ENCODE data around the gene MMP13. TPM values are rescaled to one million over a fixed set of nuclear protein-coding genes. Genes with fewer than 3 reads are reported as not detected.

The MMP13 gene
- total RNA-seq, 1 experiment from 2014 or later = not detected

DNA sequence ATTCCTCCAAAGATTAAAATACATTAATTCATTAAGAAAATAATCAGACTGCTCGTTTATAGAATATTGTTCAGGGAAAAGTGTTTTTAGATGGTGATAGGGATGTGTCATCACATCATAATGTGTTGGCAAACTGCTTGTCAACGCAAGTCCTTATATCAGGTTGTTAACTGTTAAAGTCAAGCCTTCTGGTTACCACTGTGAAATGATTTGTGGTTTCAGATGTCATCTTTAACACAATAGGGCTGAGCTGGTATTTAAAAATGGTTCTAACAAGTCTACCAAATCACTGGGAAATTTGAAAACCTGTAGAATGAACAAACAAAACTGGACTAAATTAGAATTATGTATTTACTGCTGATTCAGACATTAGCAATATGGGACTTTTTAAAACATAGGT is 2.4 kb upstream of the MMP13 start:
- WGBS (ENCODE audit: extremely low coverage, insufficient read length, low lambda C conversion rate) = no CpG with 5 or more reads among the region's 2 CpGs

More for the DNA sequence above, 2.4 kb upstream of the MMP13 start:
- no peak overlapping the region for H3K27ac ChIP-seq (ENCODE audit: insufficient read length, low read depth, low read length)
- no peak overlapping the region for H3K9ac ChIP-seq (ENCODE audit: extremely low read depth, insufficient read length, low read length)
- no peak overlapping the region for H2BK120ac ChIP-seq (ENCODE audit: low read depth, low read length, poor library complexity, severe bottlenecking)
- Mint-ChIP-seq H3K9me3 (no peaks in the 10 kb centered on the region), H3K27me3 (ENCODE audit: low read depth) (no peaks in the 10 kb centered on the region), H3K4me3 (no peak overlapping the region), H3K27ac (no peak overlapping the region), H3K4me1 (peaks cover 6 to 7% of the 10 kb centered on the region in 2 experiments), H3K36me3 (ENCODE audit: insufficient read depth in 1 of 3, low read depth in 3 of 3) (no peaks in the 10 kb centered on the region)
- H3K9me3 ChIP-seq (ENCODE audit: control insufficient read depth, low read depth, low read length) = no peaks in the 10 kb centered on the region
- TF ChIP-seq, protein P1, sequence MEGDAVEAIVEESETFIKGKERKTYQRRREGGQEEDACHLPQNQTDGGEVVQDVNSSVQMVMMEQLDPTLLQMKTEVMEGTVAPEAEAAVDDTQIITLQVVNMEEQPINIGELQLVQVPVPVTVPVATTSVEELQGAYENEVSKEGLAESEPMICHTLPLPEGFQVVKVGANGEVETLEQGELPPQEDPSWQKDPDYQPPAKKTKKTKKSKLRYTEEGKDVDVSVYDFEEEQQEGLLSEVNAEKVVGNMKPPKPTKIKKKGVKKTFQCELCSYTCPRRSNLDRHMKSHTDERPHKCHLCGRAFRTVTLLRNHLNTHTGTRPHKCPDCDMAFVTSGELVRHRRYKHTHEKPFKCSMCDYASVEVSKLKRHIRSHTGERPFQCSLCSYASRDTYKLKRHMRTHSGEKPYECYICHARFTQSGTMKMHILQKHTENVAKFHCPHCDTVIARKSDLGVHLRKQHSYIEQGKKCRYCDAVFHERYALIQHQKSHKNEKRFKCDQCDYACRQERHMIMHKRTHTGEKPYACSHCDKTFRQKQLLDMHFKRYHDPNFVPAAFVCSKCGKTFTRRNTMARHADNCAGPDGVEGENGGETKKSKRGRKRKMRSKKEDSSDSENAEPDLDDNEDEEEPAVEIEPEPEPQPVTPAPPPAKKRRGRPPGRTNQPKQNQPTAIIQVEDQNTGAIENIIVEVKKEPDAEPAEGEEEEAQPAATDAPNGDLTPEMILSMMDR (conservative IDR thresholded peaks at IDR 0.05) = no peak
- no peaks in the 10 kb centered on the region for H4K20me1 ChIP-seq (ENCODE audit: control insufficient read depth, insufficient read depth, insufficient read length)
- H2BK12ac ChIP-seq (ENCODE audit: insufficient read length, low read depth, low read length) = no peak overlapping the region
- H3T11ph ChIP-seq (ENCODE audit: low read length) = no peak overlapping the region
- no peak overlapping the region for H2AK5ac ChIP-seq (ENCODE audit: insufficient read length, low read length)
- H3K18ac ChIP-seq (ENCODE audit: insufficient read length, low read depth, low read length) = no peak overlapping the region
- H2BK20ac ChIP-seq (ENCODE audit: low read depth, low read length, poor library complexity, severe bottlenecking) = no peak overlapping the region
- no peak overlapping the region for H3K56ac ChIP-seq (ENCODE audit: insufficient read length, low read depth, low read length)
- H3K79me2 ChIP-seq (ENCODE audit: insufficient read depth, low read length) = no peaks in the 10 kb centered on the region
- no peak overlapping the region for H3K4me2 ChIP-seq (ENCODE audit: insufficient read depth, insufficient read length, low read length)
- no peak for DNase-seq
- no peak overlapping the region for H3K14ac ChIP-seq (ENCODE audit: insufficient read depth, low read length)
- H3K23me2 ChIP-seq (ENCODE audit: insufficient read length, low read depth, low read length, poor library complexity, severe bottlenecking) = no peaks in the 10 kb centered on the region
- no peak overlapping the region for H4K8ac ChIP-seq (replicated peaks; ENCODE audit: insufficient read length, low read depth, low read length)
- no peaks in the 10 kb centered on the region for H3K27me3 ChIP-seq (ENCODE audit: insufficient read depth, low read length)
- no peak overlapping the region for H2AFZ ChIP-seq (ENCODE audit: low read length)
- no peaks in the 10 kb centered on the region for H3K4me1 ChIP-seq (ENCODE audit: insufficient read depth, low read length)
- H4K91ac ChIP-seq (ENCODE audit: insufficient read length, low read depth, low read length) = no peak overlapping the region
- no peak overlapping the region for H2BK15ac ChIP-seq (ENCODE audit: low read depth, low read length)
- no peak overlapping the region for H3K4ac ChIP-seq (ENCODE audit: low read depth, low read length)
- no peak overlapping the region for H4K5ac ChIP-seq (ENCODE audit: insufficient read length, low read depth, low read length)
- H3K23ac ChIP-seq (ENCODE audit: insufficient read length, low read depth, low read length) = no peak overlapping the region
- H3K79me1 ChIP-seq (ENCODE audit: insufficient read depth, low read depth, low read length, poor library complexity, severe bottlenecking) = no peaks in the 10 kb centered on the region
- no peak overlapping the region for H2BK5ac ChIP-seq (ENCODE audit: insufficient read length, low read length)

Data from H9 (cell line).